Activated B cell treated with CpG ODN at 0.5 μM for 24 hours (primary cell): ENCODE data around the gene IL6R. TPM values are rescaled to one million over a fixed set of nuclear protein-coding genes. Genes with fewer than 3 reads are reported as not detected.
"Not testable (repeated sequence)": the region's sequence is repeated elsewhere in the genome, so short reads cannot be mapped to it uniquely, and the experiment has no call there.

Experiments used
- ATAC-seq: fragments of 200-7000 bp; cut with Tn5 transposase; one replicate; pipeline ENCODE4 v1.10.0; 2021; ENCODE audit warnings: low read depth, mild to moderate bottlenecking, moderate library complexity
- CTCF ChIA-PET: fragments of 350-600 bp; sonication (Branson Sonifier 250); formaldehyde crosslinking; loops from one replicate; lab custom pipeline; 2021; ENCODE audit warnings: antibody characterized with exemption; lab: Charles Lee
- POLR2A ChIA-PET: fragments of 350-600 bp; sonication (Branson Sonifier 250); formaldehyde crosslinking; loops from one replicate; lab custom pipeline; 2021; ENCODE audit warnings: antibody characterized with exemption; lab: Charles Lee
- DNase-seq: peaks from one replicate; pipeline ENCODE4 v3.0.0; 2022
- H3K27ac Mint-ChIP-seq: one replicate; pipeline ENCODE4 v1.8.0; 2020; ENCODE audit warnings: mixed read lengths
- H3K27me3 Mint-ChIP-seq: one replicate; pipeline ENCODE4 v1.8.0; 2021; ENCODE audit warnings: mixed read lengths
- H3K36me3 Mint-ChIP-seq: one replicate; pipeline ENCODE4 v1.8.0; 2021; ENCODE audit warnings: low read depth, mixed read lengths
- H3K4me1 Mint-ChIP-seq: one replicate; pipeline ENCODE4 v1.8.0; 2021; ENCODE audit warnings: mixed read lengths
- H3K4me3 Mint-ChIP-seq: one replicate; pipeline ENCODE4 v1.8.0; 2020; ENCODE audit warnings: mild to moderate bottlenecking, mixed read lengths
- H3K9me3 Mint-ChIP-seq: one replicate; pipeline ENCODE4 v1.8.0; 2020; ENCODE audit warnings: mixed read lengths
- intact Hi-C: fragments of 100-400 bp; cut with micrococcal nuclease; formaldehyde crosslinking; loops from one replicate; pipeline ENCODE4 v1.15.1; 2024
- total RNA-seq: library from RNA; stranded (reverse); gene quantifications from 2 replicates; pipeline ENCODE4 v1.2.3, GENCODE V29; 2022
- TF ChIP-seq, protein P1 (sequence below): fragments of 200-600 bp; IDR thresholded peaks from one replicate; pipeline ENCODE4 v1.8.0; 2022; ENCODE audit warnings: antibody characterized with exemption, mild to moderate bottlenecking

The IL6R gene
- total RNA-seq, 1 donor from 2014 or later, result 3.3 TPM

DNA sequence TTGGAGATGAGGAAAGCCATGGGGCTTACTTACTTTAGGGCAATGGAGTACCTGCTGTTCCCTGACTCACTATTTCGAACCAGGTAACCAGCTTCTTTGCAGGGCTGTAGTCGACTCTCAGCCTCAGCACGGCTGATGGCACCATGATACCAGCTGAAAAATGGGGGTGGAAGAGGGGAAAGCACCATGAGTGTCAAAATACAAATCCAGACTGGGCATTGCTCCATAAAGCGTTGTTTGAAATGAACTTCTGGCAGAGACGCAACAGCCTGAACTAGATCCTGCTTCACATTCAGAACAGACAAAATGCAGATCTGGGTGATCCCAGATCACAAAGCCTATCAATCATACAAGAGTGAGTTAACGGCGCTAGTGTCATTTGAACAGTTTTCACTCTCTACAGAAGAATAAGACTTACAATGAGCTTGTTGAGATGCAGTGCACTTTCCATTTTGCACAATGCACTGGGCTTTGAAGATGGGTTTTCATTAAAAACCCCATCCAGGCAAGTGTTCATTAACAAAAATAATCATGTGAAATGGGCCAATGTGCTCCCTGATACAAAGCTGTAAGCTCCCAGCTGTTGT, 80.9 kb downstream of the IL6R start:
- Mint-ChIP-seq H3K36me3 (no peaks in the 10 kb centered on the region), H3K27me3 (peaks cover 3% of the 10 kb centered on the region)

DNA sequence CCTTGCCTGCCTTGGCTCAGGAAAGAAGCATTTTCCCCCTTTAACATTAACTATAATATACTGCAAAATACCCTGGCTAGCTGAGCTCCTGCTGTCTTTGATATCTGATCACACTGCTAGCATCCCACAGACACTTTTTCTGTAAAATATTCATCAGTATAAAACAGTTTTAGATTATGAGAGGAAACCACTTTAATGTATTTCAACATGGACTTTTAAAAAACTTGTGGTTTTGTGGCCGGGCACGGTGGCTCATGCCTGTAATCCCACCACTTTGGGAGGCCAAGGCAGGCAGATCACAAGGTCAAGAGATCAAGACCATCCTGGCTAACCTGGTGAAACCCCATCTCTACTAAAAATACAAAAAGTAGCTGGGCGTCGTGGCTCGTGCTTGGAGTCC, 81.6 kb downstream of the IL6R start:
- H3K27me3 Mint-ChIP-seq, H3K27ac Mint-ChIP-seq, DNase-seq, POLR2A ChIA-PET, H3K9me3 Mint-ChIP-seq, intact Hi-C loops, ATAC-seq, H3K36me3 Mint-ChIP-seq, H3K4me3 Mint-ChIP-seq: not testable (repeated sequence)
- H3K4me1 Mint-ChIP-seq, result peaks cover 19% of the 10 kb centered on the region
- CTCF ChIA-PET, result interaction anchor here (0.9 kb wide), 1 partner anchor 60 kb away, joined by 3 read pairs; no protein-coding TSS in a partner anchor

More for the DNA sequence above, 80.9 kb downstream of the IL6R start:
- TF ChIP-seq, protein P1, sequence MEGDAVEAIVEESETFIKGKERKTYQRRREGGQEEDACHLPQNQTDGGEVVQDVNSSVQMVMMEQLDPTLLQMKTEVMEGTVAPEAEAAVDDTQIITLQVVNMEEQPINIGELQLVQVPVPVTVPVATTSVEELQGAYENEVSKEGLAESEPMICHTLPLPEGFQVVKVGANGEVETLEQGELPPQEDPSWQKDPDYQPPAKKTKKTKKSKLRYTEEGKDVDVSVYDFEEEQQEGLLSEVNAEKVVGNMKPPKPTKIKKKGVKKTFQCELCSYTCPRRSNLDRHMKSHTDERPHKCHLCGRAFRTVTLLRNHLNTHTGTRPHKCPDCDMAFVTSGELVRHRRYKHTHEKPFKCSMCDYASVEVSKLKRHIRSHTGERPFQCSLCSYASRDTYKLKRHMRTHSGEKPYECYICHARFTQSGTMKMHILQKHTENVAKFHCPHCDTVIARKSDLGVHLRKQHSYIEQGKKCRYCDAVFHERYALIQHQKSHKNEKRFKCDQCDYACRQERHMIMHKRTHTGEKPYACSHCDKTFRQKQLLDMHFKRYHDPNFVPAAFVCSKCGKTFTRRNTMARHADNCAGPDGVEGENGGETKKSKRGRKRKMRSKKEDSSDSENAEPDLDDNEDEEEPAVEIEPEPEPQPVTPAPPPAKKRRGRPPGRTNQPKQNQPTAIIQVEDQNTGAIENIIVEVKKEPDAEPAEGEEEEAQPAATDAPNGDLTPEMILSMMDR, result no peak
- intact Hi-C loops, result no loop called here
- no peak overlapping the region for H3K4me3 Mint-ChIP-seq
- no peak overlapping the region for H3K27ac Mint-ChIP-seq
- ChIA-PET CTCF (no interaction called here), POLR2A (no interaction called here)
- ATAC-seq (no peak), DNase-seq (no peak)
- no peaks in the 10 kb centered on the region for H3K9me3 Mint-ChIP-seq
- peaks cover 12% of the 10 kb centered on the region for H3K4me1 Mint-ChIP-seq

DNA sequence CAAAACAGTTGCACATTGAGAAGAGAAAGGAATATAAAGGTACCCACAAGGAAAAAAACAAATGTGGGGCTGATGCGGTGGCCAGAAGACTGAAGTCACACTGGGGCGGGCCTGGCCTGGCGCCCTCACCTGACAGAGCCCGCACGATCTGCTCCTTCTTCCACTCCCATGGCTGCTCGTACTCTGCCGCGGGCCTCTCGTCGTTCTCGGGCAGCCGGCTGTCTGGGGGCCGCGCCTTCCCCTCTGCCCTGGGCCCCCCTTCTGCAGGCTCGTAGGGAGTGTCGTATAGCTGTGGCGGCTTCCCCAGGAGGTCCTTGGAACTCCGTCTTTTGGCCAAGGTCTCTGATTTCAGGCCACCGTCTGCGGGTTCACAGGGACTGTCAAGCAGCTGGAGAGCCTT, 83.8 kb downstream of the IL6R start:
- peaks cover 41% of the 10 kb centered on the region for H3K4me1 Mint-ChIP-seq
- H3K36me3 Mint-ChIP-seq, result no peaks in the 10 kb centered on the region
- DNase-seq (no peak), ATAC-seq (no peak)
- H3K27ac Mint-ChIP-seq, result no peak overlapping the region
- no peak overlapping the region for H3K4me3 Mint-ChIP-seq
- intact Hi-C loops, result no loop called here
- ChIA-PET POLR2A (no interaction called here), CTCF (no interaction called here)
- H3K27me3 Mint-ChIP-seq, result peaks cover 3% of the 10 kb centered on the region
- TF ChIP-seq, protein P1, result no peak
- H3K9me3 Mint-ChIP-seq, result no peaks in the 10 kb centered on the region

DNA sequence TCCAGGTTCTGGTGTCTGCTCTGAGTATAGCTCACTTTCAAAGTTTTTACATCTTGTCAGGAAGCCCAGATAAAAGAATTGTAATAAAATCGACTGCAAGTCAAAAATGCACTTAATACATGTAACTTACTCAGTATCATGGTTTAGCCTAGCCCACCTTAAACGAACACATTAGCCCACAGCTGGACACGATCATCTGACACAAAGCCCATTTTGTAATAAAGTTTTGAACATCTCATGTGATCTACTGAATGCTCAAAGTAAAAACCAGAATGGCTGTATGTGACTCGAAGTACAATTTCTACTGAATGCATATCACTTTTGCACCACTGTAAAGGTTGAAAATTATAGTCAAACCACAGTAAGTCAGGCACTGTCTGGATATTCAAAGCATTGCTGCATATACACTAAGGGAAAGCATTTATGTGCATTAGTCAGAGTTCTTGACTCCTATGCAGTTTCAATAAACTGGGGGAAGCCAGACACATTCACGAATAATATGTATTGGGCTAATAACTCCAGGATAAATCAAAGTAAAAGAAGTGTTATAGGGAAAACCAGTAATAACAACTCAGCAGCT, 84.6 kb downstream of the IL6R start:
- DNase-seq (no peak), ATAC-seq (no peak)
- no peak overlapping the region for H3K27ac Mint-ChIP-seq
- POLR2A ChIA-PET, result no interaction called here
- peaks cover 42% of the 10 kb centered on the region for H3K4me1 Mint-ChIP-seq
- CTCF ChIA-PET, result interaction anchor here (0.6 to 1.3 kb wide), 3 partner anchors 9 to 495 kb away, joined by 3 to 5 read pairs (median 3); no protein-coding TSS in a partner anchor
- intact Hi-C loops, result no loop called here
- no peaks in the 10 kb centered on the region for H3K36me3 Mint-ChIP-seq
- H3K27me3 Mint-ChIP-seq, result peaks cover 3% of the 10 kb centered on the region
- H3K4me3 Mint-ChIP-seq, result no peak overlapping the region
- TF ChIP-seq, protein P1, result no peak
- no peaks in the 10 kb centered on the region for H3K9me3 Mint-ChIP-seq

DNA sequence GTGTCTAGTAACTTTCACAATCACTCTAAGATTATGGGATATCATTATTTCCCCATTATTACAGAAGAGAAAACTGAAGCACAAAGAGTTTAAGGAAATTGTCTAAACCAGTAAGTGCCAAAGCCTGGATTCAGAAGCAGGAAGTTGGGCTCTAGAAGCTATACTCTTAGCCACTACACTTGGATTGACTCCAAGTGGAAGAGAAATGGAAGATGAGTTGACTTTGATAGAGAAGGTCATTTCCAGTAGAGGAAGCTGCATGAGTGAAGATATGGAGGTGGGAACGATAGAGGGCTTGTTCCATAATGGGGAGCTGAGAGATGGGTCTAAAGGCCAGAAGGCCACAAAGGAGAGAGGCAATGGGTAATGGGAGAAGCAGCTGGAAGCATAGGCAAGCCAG, 85.2 kb downstream of the IL6R start:
- no peak for ATAC-seq
- CTCF ChIA-PET, result interaction anchor here (0.7 to 1.3 kb wide), 3 partner anchors 9 to 572 kb away, joined by 3 read pairs; no protein-coding TSS in a partner anchor
- Mint-ChIP-seq H3K27ac (no peak overlapping the region), H3K27me3 (peaks cover 3% of the 10 kb centered on the region), H3K36me3 (no peaks in the 10 kb centered on the region), H3K4me3 (no peak overlapping the region), H3K4me1 (peaks cover 43% of the 10 kb centered on the region), H3K9me3 (no peaks in the 10 kb centered on the region)
- DNase-seq, result no peak
- intact Hi-C loops, result no loop called here
- POLR2A ChIA-PET, result interaction anchor here (0.7 kb wide), 1 partner anchor 79 kb away, joined by 3 read pairs; no protein-coding TSS in a partner anchor
- TF ChIP-seq, protein P1, result no peak
